Kidney (tissue), 14 donors: ENCODE results near the gene SLC36A2. TPM values are rescaled to one million over a fixed set of nuclear protein-coding genes. Genes with fewer than 3 reads are reported as not detected.

Experiments
- DNase-seq, 5 donors: peaks; one replicate each; pipeline ENCODE4 v3.0.0-alpha.2; 2013 to 2020
- FAIRE-seq: peaks from 2 replicates; lab custom pipeline; 2012; peaks lifted over from hg19 to GRCh38; lab: Jason Lieb, UNC
- H3K27ac ChIP-seq, 2 donors: one replicate each; pipeline ENCODE4 v1.7.0; 2013; ENCODE audit warnings: low read depth in 2 of 2, low read length in 2 of 2, inconsistent platforms in 1 of 2
- H3K27me3 ChIP-seq: one replicate; pipeline ENCODE4 v1.7.1; 2013; ENCODE audit warnings: low read length, inconsistent platforms; ENCODE audit not compliant: control insufficient read depth, insufficient read depth
- H3K36me3 ChIP-seq, 3 donors: one replicate each; pipeline versions ENCODE4 v1.7.0 to v1.7.1; 2013; ENCODE audit warnings: low read length in 3 of 3, control low read depth in 1 of 3, inconsistent platforms in 1 of 3; ENCODE audit not compliant: insufficient read depth in 3 of 3, control insufficient read depth in 2 of 3
- H3K4me1 ChIP-seq, 3 donors: one replicate each; pipeline versions ENCODE4 v1.7.0 to v1.7.1; 2013; ENCODE audit warnings: low read length in 3 of 3, inconsistent platforms in 1 of 3, low read depth in 1 of 3; ENCODE audit not compliant: control insufficient read depth in 2 of 3, insufficient read depth in 2 of 3
- H3K4me3 ChIP-seq, 3 donors: one replicate each; pipeline versions ENCODE4 v1.7.0 to v1.8.1; 2013; ENCODE audit warnings: low read length in 3 of 3, control low read depth in 1 of 3, inconsistent platforms in 1 of 3
- H3K9ac ChIP-seq, 3 donors: one replicate each; pipeline versions ENCODE4 v1.7.0 to v1.7.1; 2013; ENCODE audit warnings: low read length in 3 of 3, control low read depth in 1 of 3, inconsistent platforms in 1 of 3
- H3K9me3 ChIP-seq, 3 donors: one replicate each; pipeline versions ENCODE4 v1.7.0 to v1.7.1; 2013; ENCODE audit warnings: low read length in 3 of 3, control low read depth in 1 of 3, inconsistent platforms in 1 of 3; ENCODE audit not compliant: control insufficient read depth in 2 of 3, insufficient read depth in 1 of 3
- CTCF ChIP-seq: IDR thresholded peaks from 3 replicates; pipeline ENCODE4 v1.5.1; 2012; ENCODE audit warnings: mild to moderate bottlenecking, moderate library complexity, borderline replicate concordance; ENCODE audit not compliant: insufficient read depth; ENCODE audit errors: extremely low read depth
- intact Hi-C: fragments of 100-400 bp; cut with DNase I; formaldehyde crosslinking; loops from one replicate; pipeline ENCODE4 v1.11.1; 2022
- polyA plus RNA-seq: library from polyadenylated mRNA; stranded (reverse); fragments of 350-450 nt; fragmentation: Illumina TruSeq; extraction: RNeasy Lipid Tissue Mini Kit (QIAGEN cat#74804); gene quantifications from one replicate; pipeline ENCODE4 v1.2.3, GENCODE V29; 2014; ENCODE audit warnings: low read depth, low replicate concordance; ENCODE audit not compliant: insufficient read depth
- total RNA-seq: library from RNA; stranded (reverse); fragmentation: NEBNext Ultra II Directional; extraction: Animal tissue kit (Norgen Biotek cat#: 25700); gene quantifications from one replicate; pipeline ENCODE4 v1.2.1, GENCODE V29; 2021
- donor health status: control.
- donor health status: control.
- donor health status: control.
- donor health status: control.
- donor health status: control.
- donor health status: DM: yes; HTN: yes; CAD: no.
- donor health status: Normal renal cell carcinoma (clear cell type).

SLC36A2 gene
- total and polyA plus RNA-seq, 2 donors from 2014 or later = 1.8 to 46.2 TPM

GRCh38 chr5:151328734-151329133, 18.6 kb downstream of the SLC36A2 start:
- Histone ChIP-seq H3K36me3 (peaks cover 0 to 4% (median 2%) of the 10 kb centered on the region in 3 donors), H3K27ac (no peak overlapping the region), H3K9ac (no peak overlapping the region), H3K27me3 (no peaks in the 10 kb centered on the region), H3K9me3 (no peaks in the 10 kb centered on the region), H3K4me3 (no peak overlapping the region), H3K4me1 (no peaks in the 10 kb centered on the region)
- intact Hi-C loops = no loop called here
- no peak for FAIRE-seq
- TF ChIP-seq CTCF = no peak
- no peak for DNase-seq

GRCh38 chr5:151327585-151327984, 19.8 kb downstream of the SLC36A2 start:
- intact Hi-C loops = no loop called here
- no peak for TF ChIP-seq CTCF
- no peak overlapping the region for H3K27ac ChIP-seq
- H3K9ac ChIP-seq = no peak overlapping the region
- no peak overlapping the region for H3K4me3 ChIP-seq
- peaks cover 0 to 4% (median 2%) of the 10 kb centered on the region in 3 donors for H3K36me3 ChIP-seq
- no peaks in the 10 kb centered on the region for H3K27me3 ChIP-seq
- FAIRE-seq (no peak), DNase-seq (no peak)
- no peaks in the 10 kb centered on the region for H3K9me3 ChIP-seq
- no peaks in the 10 kb centered on the region for H3K4me1 ChIP-seq

DNA sequence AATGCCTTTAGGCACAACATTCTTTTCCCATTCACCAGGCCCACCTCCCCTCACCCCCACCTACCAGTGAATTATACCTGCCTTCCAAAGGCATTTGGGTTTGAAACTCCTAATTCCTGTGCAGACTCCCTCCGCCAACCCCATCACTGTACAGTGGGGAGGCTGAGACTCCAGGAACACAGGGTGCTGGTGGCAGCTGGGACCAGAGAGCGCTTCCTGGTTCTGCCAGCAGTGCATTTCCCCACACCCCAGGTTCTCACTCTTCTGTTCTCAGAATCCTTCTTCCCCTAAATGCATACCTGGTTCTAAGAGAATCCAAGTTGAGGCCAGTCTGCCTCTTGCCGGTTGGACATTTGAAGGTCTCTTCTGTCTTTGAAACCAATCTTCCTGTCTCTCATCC, 21.1 kb downstream of the SLC36A2 start:
- intact Hi-C loops = no loop called here
- Histone ChIP-seq H3K27ac (no peak overlapping the region), H3K4me3 (no peak overlapping the region), H3K4me1 (no peaks in the 10 kb centered on the region), H3K27me3 (no peaks in the 10 kb centered on the region), H3K9me3 (no peaks in the 10 kb centered on the region), H3K36me3 (peaks cover 0 to 4% (median 0%) of the 10 kb centered on the region in 3 donors), H3K9ac (no peak overlapping the region)
- DNase-seq (no peak), FAIRE-seq (no peak)
- no peak for TF ChIP-seq CTCF

DNA sequence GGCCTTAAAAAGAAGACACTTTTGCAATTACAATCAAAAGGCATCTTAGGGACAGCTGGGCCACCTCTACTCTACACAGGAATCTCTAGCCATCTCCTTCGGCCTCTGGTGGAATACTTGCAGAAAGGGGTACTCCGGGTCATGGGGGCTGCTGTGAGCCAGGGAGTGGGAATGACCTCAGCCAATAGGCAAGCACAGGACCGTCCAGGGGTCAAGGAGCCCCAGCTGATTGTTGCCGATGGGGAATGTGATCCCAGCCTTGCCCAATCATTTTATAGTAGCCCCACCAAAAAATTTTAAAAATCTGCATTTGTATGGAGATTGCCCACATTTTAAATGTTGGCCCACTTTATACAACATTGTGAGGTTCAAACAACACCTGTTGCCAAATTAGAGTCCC, 26.9 kb downstream of the SLC36A2 start:
- no peak for FAIRE-seq
- no peak for TF ChIP-seq CTCF
- Histone ChIP-seq H3K4me3 (no peak overlapping the region), H3K9me3 (no peaks in the 10 kb centered on the region), H3K9ac (no peak overlapping the region), H3K4me1 (no peaks in the 10 kb centered on the region), H3K27ac (no peak overlapping the region), H3K36me3 (no peaks in the 10 kb centered on the region), H3K27me3 (no peaks in the 10 kb centered on the region)
- intact Hi-C loops = no loop called here
- no peak for DNase-seq
